Activated CD4-positive, alpha-beta T cell treated with anti-CD3 and anti-CD28 coated beads, Interleukin-2, amount 50 U/mL, for 48 hours (primary cell): Measurements from ENCODE around the gene ETV6.
A peak's percentile ranks its signal among the peaks of the same experiment; 100 is the strongest.

Experiments
- DNase-seq, 2 experiments: peaks; one replicate each; pipeline ENCODE4 v3.0.0-alpha.2; 2020

ETV6 gene

DNA sequence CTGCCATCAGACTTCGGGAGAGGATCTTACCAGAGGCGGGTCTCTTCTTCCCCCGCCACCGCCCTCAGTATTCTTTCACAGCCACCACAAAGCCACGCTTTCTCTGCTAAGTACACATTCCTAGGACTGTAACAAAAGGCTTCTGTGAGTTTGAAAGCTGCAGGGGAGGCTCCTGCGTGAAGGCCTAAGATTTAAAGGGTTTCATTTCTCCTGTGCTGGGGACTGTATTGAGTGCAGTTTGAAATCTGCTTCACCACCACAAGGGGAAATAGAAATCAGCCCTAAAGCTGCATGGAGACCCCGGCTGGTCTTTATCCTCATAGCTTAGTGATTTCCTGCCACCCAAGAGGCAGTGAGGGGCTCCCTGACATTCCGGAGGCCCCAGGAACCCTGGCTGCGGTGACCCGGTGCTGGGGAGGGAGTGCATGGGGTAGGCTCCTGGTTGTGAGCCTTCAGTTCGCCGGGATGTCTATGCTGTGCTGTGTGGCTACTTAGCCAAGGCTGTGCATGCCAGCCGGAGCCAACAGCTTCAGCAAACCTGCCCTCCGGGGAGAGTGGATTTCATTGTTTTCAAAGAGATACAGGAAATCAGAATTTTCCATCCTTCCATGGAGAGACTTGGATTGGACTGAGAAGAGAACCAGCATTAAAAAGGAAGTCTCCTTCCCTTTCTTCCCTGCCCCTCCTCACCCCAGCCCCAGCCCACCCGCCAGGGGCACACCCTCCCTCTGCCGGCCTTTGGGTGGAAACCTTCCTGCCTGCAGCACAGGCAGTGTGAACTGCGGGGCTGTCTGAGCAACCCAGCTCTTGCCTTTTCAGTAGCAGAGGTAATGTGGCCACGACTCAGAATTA lies 163.3 kb downstream of the ETV6 start:
- peak in 1 of 2 experiments; percentile 18 for DNase-seq

- no peak for DNase-seq
These were observed 164.0 kb downstream of the ETV6 start for GRCh38 chr12:11813438-11813813.

- peak in 1 of 2 experiments; percentile 17 for DNase-seq
These were observed 164.9 kb downstream of the ETV6 start for GRCh38 chr12:11814374-11814773.

- DNase-seq, result no peak
These were observed 165.9 kb downstream of the ETV6 start for GRCh38 chr12:11815397-11815796.

DNA sequence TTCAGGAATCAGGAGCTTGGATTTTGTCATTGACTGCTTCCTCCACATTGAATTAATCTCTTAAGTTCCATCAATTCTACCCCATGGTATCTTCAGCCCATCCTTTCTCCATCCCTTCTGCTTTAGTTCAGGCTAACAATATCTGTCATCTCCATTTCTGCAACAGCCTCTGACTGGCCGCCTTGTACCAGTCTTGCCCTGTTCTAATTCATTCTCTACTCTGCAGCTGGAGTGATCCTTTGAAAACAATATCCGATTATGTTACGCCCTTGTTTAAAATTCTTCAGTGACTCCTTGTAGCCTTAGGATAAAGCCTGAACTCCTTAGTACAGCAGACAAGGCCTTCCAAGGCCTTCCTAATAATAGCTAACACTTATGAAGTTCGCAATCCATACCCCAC lies 170.2 kb downstream of the ETV6 start:
- DNase-seq, result no peak

DNA sequence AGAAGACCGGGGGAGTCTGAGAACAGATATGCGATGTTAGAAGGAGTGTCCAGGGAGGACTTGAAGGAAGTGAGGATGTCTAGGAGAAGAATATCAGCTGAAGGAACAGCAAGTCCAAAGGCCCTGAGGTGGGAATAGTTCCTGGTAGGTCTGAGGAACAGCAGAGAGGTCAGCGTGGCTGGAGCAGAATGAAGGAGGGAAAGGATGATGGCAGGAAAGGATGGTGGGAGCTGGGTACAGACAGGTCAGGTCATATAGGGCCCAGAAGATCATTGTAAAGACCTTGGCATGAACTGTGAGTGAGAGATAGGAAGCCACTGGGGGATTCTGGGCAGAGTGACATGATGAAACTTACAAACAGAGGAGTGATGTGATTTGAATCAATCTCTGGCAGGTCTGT lies 171.0 kb downstream of the ETV6 start:
- no peak for DNase-seq

DNA sequence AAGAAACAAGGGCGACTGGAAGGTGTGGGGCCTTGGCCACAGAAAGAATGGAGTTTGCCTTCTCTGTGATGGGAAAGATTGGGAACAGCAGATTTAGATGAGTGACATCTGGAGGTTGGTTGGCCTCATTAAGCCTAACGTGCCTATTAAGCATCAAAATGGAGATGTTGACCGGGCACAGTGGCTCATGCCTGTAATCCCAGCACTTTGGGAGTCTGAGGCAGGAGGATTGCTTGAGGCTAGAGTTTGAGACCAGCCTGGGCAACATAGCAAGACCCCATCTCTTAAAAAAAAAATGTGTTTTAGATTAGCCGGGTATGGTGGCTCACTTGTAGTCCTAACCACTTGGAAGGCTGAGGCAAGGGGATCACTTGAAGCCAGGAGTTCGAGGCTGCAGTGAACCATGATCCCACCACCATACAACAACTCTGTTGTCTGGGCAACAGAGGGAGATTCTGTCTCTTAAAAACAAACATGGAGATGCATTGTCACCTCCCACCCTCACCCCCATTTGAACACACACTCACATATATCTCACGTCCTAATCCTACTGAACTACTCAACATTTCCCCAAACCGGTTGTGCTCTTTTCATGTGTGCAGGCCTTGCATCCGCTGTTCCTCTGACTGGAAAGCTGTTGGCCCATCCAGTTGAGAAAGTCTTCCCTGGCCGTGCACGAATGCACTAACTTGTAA lies 172.1 kb downstream of the ETV6 start:
- DNase-seq, result no peak

GRCh38 chr12:11822081-11822834 lies 172.8 kb downstream of the ETV6 start:
- peak; percentile 69 to 74 for DNase-seq

- DNase-seq, result no peak
These were observed 173.6 kb downstream of the ETV6 start for GRCh38 chr12:11823043-11823442.

DNA sequence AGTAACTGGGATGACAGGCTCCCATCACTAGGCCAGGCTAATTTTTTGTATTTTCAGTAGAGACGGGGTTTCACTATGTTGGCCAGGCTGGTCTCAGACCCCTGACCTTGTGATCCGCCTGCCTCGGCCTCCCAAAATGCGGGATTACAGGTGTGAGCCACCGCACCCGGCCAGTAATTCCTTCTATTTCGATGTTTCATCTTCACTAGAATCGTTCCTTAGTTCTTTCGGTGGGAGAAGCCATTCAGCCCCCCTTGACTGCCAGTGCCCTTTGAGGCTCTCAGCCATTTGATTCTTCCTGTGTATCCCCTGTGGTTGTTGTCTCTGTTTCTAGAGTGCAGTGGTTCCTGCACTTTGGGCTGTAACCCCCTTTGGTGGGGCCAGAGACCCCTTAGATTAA lies 174.1 kb downstream of the ETV6 start:
- no peak for DNase-seq

DNA sequence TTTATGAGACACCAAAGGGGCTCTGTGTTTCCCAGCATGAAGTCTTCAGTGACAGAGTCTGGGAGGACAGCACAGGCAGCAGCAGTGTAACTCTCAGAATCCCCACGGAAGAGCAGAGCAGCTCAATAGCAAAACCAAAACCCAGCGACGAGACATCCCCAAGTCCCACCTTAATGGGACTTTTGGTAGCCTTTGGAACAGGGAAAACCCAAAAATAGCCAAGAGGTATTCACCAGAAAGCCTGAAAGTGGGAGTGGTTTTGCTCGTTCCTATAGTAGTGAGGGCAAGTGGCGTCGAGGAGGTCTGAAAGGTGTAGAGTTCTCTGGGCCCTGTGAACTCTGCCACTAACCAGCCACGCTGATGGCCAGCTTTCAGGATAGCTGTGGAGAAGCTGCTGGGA lies 174.6 kb downstream of the ETV6 start:
- DNase-seq, result no peak

DNA sequence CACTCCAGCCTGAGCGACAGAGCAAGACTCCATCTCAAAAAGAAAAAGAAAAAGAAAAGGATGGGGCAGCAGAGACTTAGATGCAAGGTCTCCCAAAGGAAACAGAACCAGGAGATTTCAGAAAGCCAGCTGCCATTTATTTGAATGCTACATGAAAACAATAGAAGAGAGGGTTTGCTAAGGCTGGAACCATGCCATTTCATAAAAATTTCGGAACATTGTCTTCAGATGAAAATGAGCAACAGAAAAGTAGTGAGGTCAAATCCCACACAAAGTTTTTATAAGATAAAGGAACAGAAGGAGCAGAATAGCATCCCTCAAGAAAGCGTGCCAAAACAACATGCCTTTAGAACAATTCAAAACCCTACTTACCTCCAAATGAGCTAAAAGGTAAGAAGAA lies 175.3 kb downstream of the ETV6 start:
- no peak for DNase-seq

GRCh38 chr12:11825278-11825677 lies 175.8 kb downstream of the ETV6 start:
- DNase-seq, result no peak

GRCh38 chr12:11826574-11826973 lies 177.1 kb downstream of the ETV6 start:
- no peak for DNase-seq

GRCh38 chr12:11827091-11828061 lies 177.9 kb downstream of the ETV6 start:
- DNase-seq, result no peak

DNA sequence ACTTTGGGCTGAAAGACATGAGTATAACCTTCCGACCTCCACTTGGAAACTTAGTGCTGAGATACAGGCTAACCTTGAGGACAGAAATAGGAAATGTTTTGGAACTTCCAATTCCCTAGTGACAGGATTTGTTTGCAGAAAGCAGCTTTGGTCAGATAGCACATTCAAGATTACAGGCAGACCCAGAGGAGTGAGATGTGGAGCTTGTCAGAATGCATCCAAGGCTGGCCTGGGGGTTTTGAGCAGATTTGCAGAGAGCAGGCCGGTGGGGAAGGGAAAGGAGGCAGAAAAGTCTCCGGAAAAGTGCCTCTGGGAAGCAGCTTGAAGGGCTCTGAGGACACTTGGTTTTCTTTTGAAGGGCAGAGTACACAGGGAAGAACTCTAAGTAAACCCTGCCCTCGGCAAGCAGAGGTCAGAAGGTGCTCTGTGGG lies 180.3 kb downstream of the ETV6 start:
- DNase-seq, result no peak

GRCh38 chr12:11830307-11830801 lies 180.9 kb downstream of the ETV6 start:
- DNase-seq, result no peak

- no peak for DNase-seq
These were observed 182.6 kb downstream of the ETV6 start for GRCh38 chr12:11832093-11832492.

DNA sequence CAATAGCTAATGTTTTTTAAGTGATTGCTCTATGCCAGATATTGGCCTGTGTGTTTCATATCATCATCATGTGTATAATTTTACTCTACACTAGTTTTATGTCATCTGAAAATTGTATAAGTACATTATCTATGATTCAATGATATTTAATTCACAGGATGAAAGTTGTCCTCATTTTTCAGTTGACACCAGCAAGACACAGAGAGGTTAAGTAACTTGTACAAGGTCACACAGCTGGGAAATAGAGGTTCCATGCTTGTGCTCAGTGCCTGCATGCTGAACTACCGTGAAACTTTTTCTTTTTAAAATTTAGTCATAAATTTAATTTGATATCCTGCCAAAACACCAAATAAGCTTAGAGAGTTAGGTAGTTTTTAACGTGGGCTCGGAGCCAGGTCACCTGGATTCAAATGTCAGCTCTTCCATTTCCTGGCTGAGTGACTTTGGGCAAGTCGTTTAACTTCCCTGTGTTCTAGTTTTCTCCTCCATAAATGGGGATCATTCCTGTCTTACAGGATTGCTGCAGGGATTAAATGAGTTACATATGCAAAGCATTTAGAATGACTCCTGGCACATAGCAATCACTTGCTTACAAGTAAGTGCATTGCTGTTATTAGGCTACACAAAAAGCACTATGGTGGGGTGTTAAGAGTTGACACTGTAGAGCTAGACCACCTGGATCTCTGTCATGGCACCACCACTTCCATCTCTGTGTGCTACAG lies 183.9 kb downstream of the ETV6 start:
- no peak for DNase-seq

- no peak for DNase-seq
These were observed 184.8 kb downstream of the ETV6 start for GRCh38 chr12:11834104-11834812.

DNA sequence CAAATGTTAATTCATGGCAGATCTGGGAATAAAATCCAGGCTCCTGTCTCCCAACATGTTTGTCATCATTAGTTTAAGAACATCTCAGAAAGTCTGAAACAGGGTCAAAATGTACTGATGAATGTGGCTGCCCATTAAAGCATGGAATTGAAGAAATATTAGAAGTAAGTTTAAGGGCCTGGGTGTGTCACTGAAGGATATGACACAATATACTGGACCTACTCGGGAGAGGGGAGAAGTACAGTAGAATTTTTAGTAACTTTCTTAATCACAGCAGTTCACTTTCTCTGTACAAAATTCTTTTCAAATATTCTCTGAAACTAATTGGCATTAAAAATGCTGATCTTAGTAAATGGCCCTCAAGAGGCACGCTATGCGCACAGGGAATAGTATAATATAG lies 185.5 kb downstream of the ETV6 start:
- no peak for DNase-seq
